GM13977 (cell line): Measurements from ENCODE around the gene TMEM150A.
"Not testable (repeated sequence)": the region's sequence is repeated elsewhere in the genome, so short reads cannot be mapped to it uniquely, and the experiment has no call there.

ENCODE experiments used
- DNase-seq: peaks from one replicate; pipeline ENCODE4 v3.0.0; 2012; ENCODE audit warnings: low spot score
- CTCF ChIP-seq: IDR thresholded peaks from 2 replicates; pipeline ENCODE4 v1.5.1; 2012; ENCODE audit warnings: mild to moderate bottlenecking, control low read depth; ENCODE audit not compliant: insufficient read depth; ENCODE audit errors: extremely low read depth, missing control alignments
- in situ Hi-C: fragments of 300-500 bp; cut with MboI; formaldehyde crosslinking; loops from one replicate; pipeline ENCODE4 v1.12.0; 2022; ENCODE audit warnings: low sequenced_read_pairs, low pct_unique_long_range_greater_than_20kb, mixed read lengths, inconsistent platforms; ENCODE audit not compliant: unreplicated experiment

Gene TMEM150A

GRCh38 chr2:85594715-85595300, 7.7 kb downstream of the TMEM150A start:
- DNase-seq, result no peak

GRCh38 chr2:85593023-85593422, 9.5 kb downstream of the TMEM150A start:
- TF ChIP-seq CTCF, result no peak
- no peak for DNase-seq
- in situ Hi-C loops, result no loop called here

More at GRCh38 chr2:85594715-85595300, 7.7 kb downstream of the TMEM150A start:
- no peak for TF ChIP-seq CTCF
- in situ Hi-C loops, result no loop called here

- in situ Hi-C loops, DNase-seq: not testable (repeated sequence)
Measured at GRCh38 chr2:85592299-85592698, 10.2 kb downstream of the TMEM150A start.

GRCh38 chr2:85591563-85591962, 10.9 kb downstream of the TMEM150A start:
- no peak for TF ChIP-seq CTCF
- DNase-seq, result no peak
- in situ Hi-C loops, result no loop called here

- in situ Hi-C loops, result no loop called here
- no peak for DNase-seq
- TF ChIP-seq CTCF, result no peak
Measured at GRCh38 chr2:85590950-85591349, 11.5 kb downstream of the TMEM150A start.

- DNase-seq, result no peak
Measured at GRCh38 chr2:85589982-85590791, 12.3 kb downstream of the TMEM150A start.

More at GRCh38 chr2:85589982-85590791, 12.3 kb downstream of the TMEM150A start:
- TF ChIP-seq CTCF, result no peak
- in situ Hi-C loops, result no loop called here
